ENCODE results near the gene CEACAM21. TPM values are rescaled to one million over a fixed set of nuclear protein-coding genes. Genes with fewer than 3 reads are reported as not detected.

Gene CEACAM21
- total RNA-seq, 1 donor from 2014 or later = 38.5 TPM

DNA sequence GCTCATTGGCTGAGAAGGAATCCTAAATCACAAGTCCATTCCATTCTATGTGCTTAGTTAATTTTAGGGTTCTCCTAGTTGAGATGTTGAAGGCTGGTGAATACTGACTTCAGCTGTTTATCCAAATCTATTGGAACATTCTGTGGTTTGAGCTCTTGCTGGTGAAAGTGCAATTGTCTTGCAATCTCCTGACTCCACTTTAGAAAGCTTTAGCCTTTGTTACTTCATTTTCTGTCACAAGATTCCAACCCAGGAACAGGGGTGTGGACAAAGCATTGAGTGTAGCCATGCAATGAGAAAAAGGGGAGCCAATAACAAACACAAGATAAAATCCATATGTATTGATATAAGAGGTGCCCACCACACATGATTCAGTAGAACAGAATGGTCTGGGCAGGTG is 15.0 kb downstream of the CEACAM21 start:
- H3K9me3 Mint-ChIP-seq = no peaks in the 10 kb centered on the region
- intact Hi-C loops (cut with micrococcal nuclease) = no loop called here
- no peak overlapping the region for H3K27ac Mint-ChIP-seq
- peaks cover 4% of the 10 kb centered on the region for H3K36me3 Mint-ChIP-seq (ENCODE audit: low read depth)
- peaks cover 6% of the 10 kb centered on the region for H3K4me1 Mint-ChIP-seq (ENCODE audit: low read depth)
- H3K4me3 Mint-ChIP-seq = no peak overlapping the region
- H3K27me3 Mint-ChIP-seq (ENCODE audit: insufficient read depth) = peaks cover 4% of the 10 kb centered on the region
- no peak for DNase-seq (ENCODE audit: low spot score)

DNA sequence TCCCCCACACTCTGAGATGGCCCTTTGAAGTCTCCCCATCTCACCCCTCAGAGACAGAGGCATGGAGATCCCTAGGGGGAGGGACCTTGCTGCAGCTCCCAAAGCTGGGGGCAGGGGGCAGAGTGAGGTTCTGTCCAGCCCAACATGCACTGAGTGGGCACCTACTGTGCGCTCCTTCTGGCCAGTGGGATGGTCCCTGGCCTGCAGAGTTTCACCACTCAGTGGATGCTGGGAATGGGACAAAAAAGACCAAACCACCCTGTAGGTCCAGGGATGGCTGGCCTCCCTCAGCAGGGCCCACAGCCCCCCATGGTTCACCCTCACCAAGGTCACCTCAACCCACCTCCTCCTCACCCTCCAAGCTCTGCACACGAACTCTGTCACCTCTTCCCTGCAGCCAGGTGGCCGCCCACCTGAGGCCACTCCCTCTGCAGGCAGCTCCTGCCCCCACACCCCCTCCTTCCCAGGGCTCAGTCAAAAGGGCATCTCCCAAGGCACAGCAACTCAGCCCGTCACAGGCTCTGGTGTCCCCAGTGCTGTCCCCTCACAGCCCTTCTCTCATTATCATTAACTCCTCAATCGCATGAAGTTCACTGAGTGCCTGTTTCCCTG is 16.1 kb downstream of the CEACAM21 start:
- peaks cover 13% of the 10 kb centered on the region for H3K27me3 Mint-ChIP-seq (ENCODE audit: insufficient read depth)
- H3K4me3 Mint-ChIP-seq = no peak overlapping the region
- no peak overlapping the region for H3K27ac Mint-ChIP-seq
- intact Hi-C loops (cut with micrococcal nuclease) = no loop called here
- H3K36me3 Mint-ChIP-seq (ENCODE audit: low read depth) = peaks cover 2% of the 10 kb centered on the region
- peaks cover 6% of the 10 kb centered on the region for H3K4me1 Mint-ChIP-seq (ENCODE audit: low read depth)
- DNase-seq (ENCODE audit: low spot score) = no peak
- H3K9me3 Mint-ChIP-seq = no peaks in the 10 kb centered on the region

DNA sequence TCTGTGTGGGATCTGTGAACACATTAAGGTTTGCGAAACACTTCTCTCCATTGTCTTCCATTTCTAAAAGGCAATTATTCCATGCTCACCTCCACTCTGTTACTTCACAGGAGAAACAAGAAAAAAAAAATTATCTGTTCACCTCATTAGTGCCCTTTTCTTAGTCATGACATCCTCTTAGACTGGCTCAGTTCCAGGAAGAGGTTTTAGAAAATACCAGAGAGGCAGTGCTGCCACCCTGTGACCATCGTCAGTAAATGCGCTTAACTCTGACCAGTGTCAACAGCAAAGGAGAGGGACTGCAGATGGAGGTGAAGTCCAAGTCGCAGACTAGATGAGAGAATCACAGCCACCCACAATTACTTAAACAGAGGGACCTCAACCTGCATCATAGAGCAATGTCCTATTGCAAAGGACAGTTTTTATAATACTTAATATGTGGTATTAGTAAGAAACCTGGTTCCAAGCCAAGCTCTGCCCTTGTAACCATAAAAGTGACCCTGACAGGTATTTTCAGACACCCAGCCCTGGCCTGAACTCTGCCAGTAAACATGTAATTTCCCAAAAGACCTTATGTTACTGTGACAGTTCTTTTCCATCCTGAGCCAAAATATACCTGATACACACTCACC is 19.4 kb downstream of the CEACAM21 start:
- H3K4me1 Mint-ChIP-seq (ENCODE audit: low read depth) = peaks cover 11% of the 10 kb centered on the region
- H3K36me3 Mint-ChIP-seq (ENCODE audit: low read depth) = no peaks in the 10 kb centered on the region
- H3K27ac Mint-ChIP-seq = no peak overlapping the region
- no peaks in the 10 kb centered on the region for H3K9me3 Mint-ChIP-seq
- no peak overlapping the region for H3K4me3 Mint-ChIP-seq
- intact Hi-C loops (cut with micrococcal nuclease) = loop anchor here (1.0 to 5.0 kb wide), 7 partner anchors 19 to 393 kb away; partner anchors contain the start of genes BCKDHA, CEACAM21 and EXOSC5
- H3K27me3 Mint-ChIP-seq (ENCODE audit: insufficient read depth) = peaks cover 21% of the 10 kb centered on the region
- peak; percentile 61 for DNase-seq (ENCODE audit: low spot score)

DNA sequence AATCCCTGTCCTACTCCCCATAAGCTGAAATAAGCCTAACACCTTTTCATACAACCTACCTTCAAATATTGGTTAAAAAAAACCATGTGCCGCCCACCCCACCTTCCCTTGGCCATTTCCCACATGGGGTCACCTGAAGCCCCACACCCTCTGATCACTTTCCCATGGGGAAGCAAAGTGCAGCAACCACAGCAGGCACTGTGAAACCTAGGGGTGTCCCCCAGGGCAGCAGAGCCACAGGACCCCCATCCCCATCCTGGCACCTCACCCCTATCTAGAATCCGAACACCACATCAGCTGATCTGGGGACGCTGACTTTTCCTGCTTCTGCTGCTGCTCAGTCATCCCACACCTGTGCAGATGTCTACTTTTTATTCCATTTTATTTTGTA is 19.9 kb downstream of the CEACAM21 start:
- H3K4me1 Mint-ChIP-seq (ENCODE audit: low read depth) = peaks cover 11% of the 10 kb centered on the region
- intact Hi-C loops (cut with micrococcal nuclease) = loop anchor here (1.0 to 5.0 kb wide), 8 partner anchors 19 to 394 kb away; partner anchors contain the start of genes BCKDHA, CEACAM21 and EXOSC5
- H3K36me3 Mint-ChIP-seq (ENCODE audit: low read depth) = no peaks in the 10 kb centered on the region
- H3K27ac Mint-ChIP-seq = no peak overlapping the region
- H3K4me3 Mint-ChIP-seq = no peak overlapping the region
- DNase-seq (ENCODE audit: low spot score) = no peak
- H3K9me3 Mint-ChIP-seq = no peaks in the 10 kb centered on the region
- peaks cover 24% of the 10 kb centered on the region for H3K27me3 Mint-ChIP-seq (ENCODE audit: insufficient read depth)

- peak; percentile 59 for DNase-seq (ENCODE audit: low spot score)
- Mint-ChIP-seq H3K27me3 (ENCODE audit: insufficient read depth) (peaks cover 24% of the 10 kb centered on the region), H3K4me1 (ENCODE audit: low read depth) (peaks cover 11% of the 10 kb centered on the region), H3K9me3 (no peaks in the 10 kb centered on the region), H3K27ac (no peak overlapping the region), H3K4me3 (no peak overlapping the region), H3K36me3 (ENCODE audit: low read depth) (no peaks in the 10 kb centered on the region)
- intact Hi-C loops (cut with micrococcal nuclease) = loop anchor here (2.0 to 5.0 kb wide), 3 partner anchors 27 to 395 kb away; partner anchors contain the start of genes BCKDHA and EXOSC5
Measured at GRCh38 chr19:41597600-41598041, 21.7 kb downstream of the CEACAM21 start.

- intact Hi-C loops (cut with micrococcal nuclease) = loop anchor here (5.0 kb wide), 2 partner anchors 202 to 397 kb away; partner anchors contain the start of genes BCKDHA and EXOSC5
- no peak for DNase-seq (ENCODE audit: low spot score)
- Mint-ChIP-seq H3K36me3 (ENCODE audit: low read depth) (no peaks in the 10 kb centered on the region), H3K4me1 (ENCODE audit: low read depth) (peaks cover 11% of the 10 kb centered on the region), H3K27ac (no peak overlapping the region), H3K4me3 (no peak overlapping the region), H3K27me3 (ENCODE audit: insufficient read depth) (peaks cover 27% of the 10 kb centered on the region), H3K9me3 (no peaks in the 10 kb centered on the region)
Measured at GRCh38 chr19:41599175-41599966, 23.4 kb downstream of the CEACAM21 start.

DNA sequence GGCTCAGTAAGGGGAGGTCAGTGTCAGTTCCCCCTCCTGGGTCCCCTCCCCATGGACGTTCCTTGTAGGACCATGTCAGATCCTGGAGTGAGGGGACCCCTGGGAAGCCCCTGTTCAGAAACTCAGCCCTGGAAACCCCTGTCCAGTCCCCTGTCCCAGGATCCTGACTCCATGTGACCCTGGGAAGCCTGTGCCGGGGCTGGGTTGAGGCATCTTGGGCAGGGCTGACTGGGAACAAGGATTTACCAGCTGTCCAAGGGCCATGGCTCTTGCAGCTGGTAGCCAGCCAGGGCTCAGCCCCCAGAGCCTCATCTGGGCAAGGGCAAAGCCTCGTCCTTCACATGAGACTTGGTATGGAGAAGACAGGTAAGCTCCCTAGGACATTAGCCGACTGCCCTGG is 25.8 kb downstream of the CEACAM21 start:
- intact Hi-C loops (cut with micrococcal nuclease) = no loop called here
- Mint-ChIP-seq H3K4me3 (no peak overlapping the region), H3K36me3 (ENCODE audit: low read depth) (no peaks in the 10 kb centered on the region), H3K27me3 (ENCODE audit: insufficient read depth) (peaks cover 15% of the 10 kb centered on the region), H3K27ac (no peak overlapping the region), H3K9me3 (no peaks in the 10 kb centered on the region), H3K4me1 (ENCODE audit: low read depth) (peaks cover 5% of the 10 kb centered on the region)
- DNase-seq (ENCODE audit: low spot score) = no peak

GRCh38 chr19:41604831-41605230 is 28.9 kb downstream of the CEACAM21 start:
- no peaks in the 10 kb centered on the region for H3K9me3 Mint-ChIP-seq
- no peak overlapping the region for H3K4me3 Mint-ChIP-seq
- no peaks in the 10 kb centered on the region for H3K36me3 Mint-ChIP-seq (ENCODE audit: low read depth)
- H3K27me3 Mint-ChIP-seq (ENCODE audit: insufficient read depth) = peaks cover 22% of the 10 kb centered on the region
- H3K27ac Mint-ChIP-seq = no peak overlapping the region
- H3K4me1 Mint-ChIP-seq (ENCODE audit: low read depth) = no peaks in the 10 kb centered on the region
- DNase-seq (ENCODE audit: low spot score) = no peak
- intact Hi-C loops (cut with micrococcal nuclease) = no loop called here

DNA sequence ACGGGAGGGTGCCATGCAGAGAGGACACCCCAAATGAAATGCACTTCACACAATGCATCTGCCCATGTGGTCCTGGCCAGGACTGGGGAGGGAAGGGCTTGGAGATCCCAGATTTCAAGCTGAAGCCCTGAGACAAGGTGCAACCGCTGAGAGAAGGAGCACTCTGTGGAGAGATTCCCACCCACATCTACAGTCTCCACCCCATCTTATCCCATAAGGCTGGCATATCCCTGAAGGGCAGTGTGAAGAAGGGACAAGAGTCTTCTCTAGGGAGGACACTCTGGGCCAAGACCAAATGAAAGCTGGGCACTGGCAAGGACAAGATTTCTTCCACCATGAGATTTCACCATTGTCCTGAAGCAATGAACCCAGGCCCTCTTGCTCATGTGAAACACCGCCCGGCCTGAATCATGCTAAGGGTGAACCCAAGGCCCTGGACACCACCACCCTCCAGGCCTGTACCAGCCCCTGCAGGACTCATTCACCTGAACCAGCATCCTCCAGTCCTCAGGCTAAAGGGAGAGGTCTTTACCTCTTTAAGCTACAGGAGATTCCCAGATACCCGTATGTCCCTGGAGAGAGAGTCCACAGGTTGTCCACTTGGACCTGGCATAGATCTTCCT is 30.4 kb downstream of the CEACAM21 start:
- Mint-ChIP-seq H3K9me3 (no peaks in the 10 kb centered on the region), H3K27ac (no peak overlapping the region), H3K4me1 (ENCODE audit: low read depth) (no peaks in the 10 kb centered on the region), H3K4me3 (no peak overlapping the region), H3K36me3 (ENCODE audit: low read depth) (no peaks in the 10 kb centered on the region), H3K27me3 (ENCODE audit: insufficient read depth) (peaks cover 32% of the 10 kb centered on the region)
- intact Hi-C loops (cut with micrococcal nuclease) = no loop called here
- DNase-seq (ENCODE audit: low spot score) = no peak

DNA sequence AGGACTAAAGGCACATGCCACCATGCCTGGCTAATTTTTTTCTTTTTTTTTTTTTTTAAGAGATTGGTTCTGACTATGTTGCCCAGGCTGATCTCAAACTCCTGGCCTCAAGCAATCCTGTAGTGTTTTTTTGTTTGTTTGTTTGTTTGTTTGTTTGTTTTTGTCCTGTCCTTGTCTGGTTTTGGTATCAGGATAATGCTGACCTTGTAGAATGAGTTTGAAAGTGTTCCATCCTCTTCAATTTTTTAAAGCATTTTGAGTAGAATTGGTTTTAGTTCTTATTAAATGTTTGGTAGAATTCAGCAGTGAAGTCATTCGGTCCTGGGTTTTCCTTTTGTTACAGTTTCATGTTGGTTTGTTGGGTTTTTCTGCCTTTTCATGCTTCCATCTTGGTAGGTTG is 31.7 kb downstream of the CEACAM21 start:
- Mint-ChIP-seq H3K4me3 (no peak overlapping the region), H3K27ac (no peak overlapping the region), H3K4me1 (ENCODE audit: low read depth) (no peaks in the 10 kb centered on the region), H3K27me3 (ENCODE audit: insufficient read depth) (peaks cover 37% of the 10 kb centered on the region), H3K9me3 (no peaks in the 10 kb centered on the region), H3K36me3 (ENCODE audit: low read depth) (no peaks in the 10 kb centered on the region)
- intact Hi-C loops (cut with micrococcal nuclease) = no loop called here
- no peak for DNase-seq (ENCODE audit: low spot score)

GRCh38 chr19:41610789-41611188 is 34.8 kb downstream of the CEACAM21 start:
- no peak overlapping the region for H3K4me3 Mint-ChIP-seq
- H3K36me3 Mint-ChIP-seq (ENCODE audit: low read depth) = no peaks in the 10 kb centered on the region
- H3K27me3 Mint-ChIP-seq (ENCODE audit: insufficient read depth) = peaks cover 40% of the 10 kb centered on the region
- no peaks in the 10 kb centered on the region for H3K9me3 Mint-ChIP-seq
- intact Hi-C loops (cut with micrococcal nuclease) = no loop called here
- H3K4me1 Mint-ChIP-seq (ENCODE audit: low read depth) = no peaks in the 10 kb centered on the region
- no peak for DNase-seq (ENCODE audit: low spot score)
- H3K27ac Mint-ChIP-seq = no peak overlapping the region

DNA sequence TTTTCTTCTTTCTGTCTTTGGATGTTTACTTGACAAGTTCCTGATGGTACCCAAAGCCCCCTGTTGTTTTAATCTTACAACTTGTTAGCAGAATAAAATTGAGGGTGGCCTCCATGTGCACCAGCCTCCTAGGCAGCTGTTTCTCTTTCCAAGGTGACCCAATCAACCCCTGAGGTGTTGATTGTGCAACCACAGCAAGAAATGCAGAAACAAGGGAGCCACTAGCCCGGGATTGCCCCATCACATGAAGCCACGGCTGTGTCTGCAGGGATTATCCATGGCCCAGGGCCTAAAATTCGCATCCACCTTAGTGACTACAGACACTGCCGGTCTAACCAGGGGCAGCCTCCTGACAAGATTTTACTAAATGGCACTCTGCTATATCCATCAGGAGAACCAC is 36.5 kb downstream of the CEACAM21 start:
- intact Hi-C loops (cut with micrococcal nuclease) = no loop called here
- no peaks in the 10 kb centered on the region for H3K4me1 Mint-ChIP-seq (ENCODE audit: low read depth)
- DNase-seq (ENCODE audit: low spot score) = no peak
- no peak overlapping the region for H3K27ac Mint-ChIP-seq
- peaks cover 37% of the 10 kb centered on the region for H3K27me3 Mint-ChIP-seq (ENCODE audit: insufficient read depth)
- no peaks in the 10 kb centered on the region for H3K36me3 Mint-ChIP-seq (ENCODE audit: low read depth)
- no peak overlapping the region for H3K4me3 Mint-ChIP-seq
- no peaks in the 10 kb centered on the region for H3K9me3 Mint-ChIP-seq

All from activated T-helper 1 cell treated with anti-CD3 and anti-CD28 coated beads, Interleukin-12 subunit alpha, Interleukin-12 subunit beta, Interleukin-2, Interleukin-4 antibody, amounts not matched to agents 30 ng/mL and 10 ng/mL and 1 ng/mL, durations not matched to agents 14 hours and 24 hours and 36 hours (primary cell).